Measurements from ENCODE around the gene ESR2. TPM values are rescaled to one million over a fixed set of nuclear protein-coding genes. Genes with fewer than 3 reads are reported as not detected.

Gene ESR2
- total RNA-seq, 4 donors from 2014 or later: 0.27 to 1.0 (median 0.78) TPM; not detected in 1

GRCh38 chr14:64035143-64035542 lies 259.0 kb downstream of the ESR2 start:
- intact Hi-C loops (cut with DNase I): no loop called here
- Histone ChIP-seq H3K27me3 (no peaks in the 10 kb centered on the region), H3K4me3 (replicated peaks in 1 of 3) (no peak overlapping the region), H3K9me3 (no peaks in the 10 kb centered on the region), H3K4me1 (peaks cover 50 to 51% of the 10 kb centered on the region in 2 donors), H3K27ac (peak overlapping the region; percentile 71 to 79 (median 78)), H3K36me3 (no peaks in the 10 kb centered on the region)
- TF ChIP-seq CTCF (IDR thresholded peaks at IDR 0.05): no peak
- TF ChIP-seq POLR2A (IDR thresholded peaks at IDR 0.05): peak in 1 of 2 donors; percentile 20
- 21 to 46% methylated on average over 1 of the region's 1 CpG for WGBS, 2 donors
- peak; percentile 23 to 49 for DNase-seq

MicroRNAs within 50 kb of the gene (microRNA counts, 767-probe panel; counts per million panel counts)
- 0 to 2,660 counts per million in 2 donors for microRNA hsa-miR-548h-5p

Small RNA genes lying within 50 kb of the gene (microRNA-seq; reads per million reads assigned to microRNA genes)
- gene MIR548H1: not detected

Small RNA genes lying within 50 kb of the gene (small RNA-seq; reads per million reads assigned to genes)
- not detected for gene MIR548H1

Other genes starting within 250 kb of the ESR2 start
- gene MTHFD1, start 94.0 kb upstream of the ESR2 start, total RNA-seq: 10 to 100 TPM; 26.9 to 48.0 (median 33.2) TPM
- 1 to 10 TPM in 3 of 4 donors, under 1 TPM in 1; 0.92 to 1.3 (median 1.0) TPM for gene AKAP5, start 171.1 kb upstream of the ESR2 start, total RNA-seq
- gene ZBTB25, start 209.5 kb upstream of the ESR2 start, total RNA-seq: 10 to 100 TPM; 15.9 to 23.0 (median 17.7) TPM
- 10 to 100 TPM; 44.5 to 72.0 (median 55.9) TPM for gene ZBTB1, start 210.4 kb upstream of the ESR2 start, total RNA-seq
- gene HSPA2, start 246.4 kb upstream of the ESR2 start, total RNA-seq: 10 to 100 TPM in 1 of 4 donors, 1 to 10 TPM in 3; 6.0 to 11.0 (median 8.4) TPM